Fibroblast of skin of back (primary cell): ENCODE data around the gene MRPL49.
"Not testable (repeated sequence)": the region's sequence is repeated elsewhere in the genome, so short reads cannot be mapped to it uniquely, and the experiment has no call there.

ENCODE experiments used
- DNase-seq: peaks from one replicate; pipeline ENCODE4 v3.0.0-alpha.2; 2013

Gene MRPL49

DNA sequence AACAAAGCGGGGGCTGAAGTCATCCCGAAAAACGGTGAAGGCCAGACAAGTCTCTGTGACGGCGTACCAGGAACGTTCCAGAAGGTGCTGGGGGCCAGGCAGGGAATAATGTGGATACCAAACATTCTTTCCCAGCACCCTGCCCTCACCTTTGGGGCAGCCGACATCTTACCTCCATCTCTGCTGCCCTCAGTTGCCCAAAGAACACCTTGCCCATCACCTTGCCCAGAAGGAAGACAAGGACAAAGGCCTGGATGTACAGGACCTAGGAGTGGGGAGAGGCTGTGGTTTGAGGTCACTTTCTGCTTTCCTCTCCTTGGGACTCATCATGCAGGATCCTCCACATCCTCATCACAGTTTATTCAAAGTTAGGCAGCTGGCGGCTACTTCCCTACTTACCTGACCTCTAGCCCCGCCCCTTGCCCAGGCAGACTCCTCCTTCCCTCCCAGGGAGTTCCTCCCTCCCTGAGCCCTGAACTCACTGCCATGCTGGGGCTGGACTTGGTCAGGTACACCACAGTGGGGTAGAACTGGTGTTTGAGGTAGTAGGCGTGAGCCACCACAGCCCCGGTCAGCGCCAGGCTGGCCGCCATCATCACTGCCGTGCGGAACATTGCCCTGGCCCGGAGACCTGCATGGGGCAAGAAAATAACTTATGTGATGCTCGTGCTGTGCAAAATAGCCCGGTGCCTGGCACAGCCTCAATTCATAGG is 11.0 kb downstream of the MRPL49 start:
- DNase-seq, result no peak

DNA sequence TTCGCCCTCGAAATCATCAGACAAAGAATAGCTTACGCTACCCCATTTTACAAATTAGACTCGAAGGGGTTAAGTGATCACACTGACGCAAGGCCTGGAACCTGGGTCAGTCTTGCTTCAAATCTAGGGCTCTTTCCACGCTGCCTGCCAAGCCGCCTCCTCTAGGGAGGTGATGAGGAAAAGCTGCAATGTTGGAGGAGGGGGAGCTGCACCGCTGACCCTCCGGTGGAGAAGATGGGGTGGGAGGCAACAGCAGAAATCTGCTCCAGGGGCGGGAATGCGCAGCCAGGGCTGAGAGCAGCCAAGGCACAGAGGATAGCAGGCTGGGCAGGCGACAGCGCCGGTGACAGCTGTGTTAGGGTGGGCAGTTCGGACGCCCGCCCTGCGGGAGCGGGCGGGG is 11.6 kb downstream of the MRPL49 start:
- no peak for DNase-seq

DNA sequence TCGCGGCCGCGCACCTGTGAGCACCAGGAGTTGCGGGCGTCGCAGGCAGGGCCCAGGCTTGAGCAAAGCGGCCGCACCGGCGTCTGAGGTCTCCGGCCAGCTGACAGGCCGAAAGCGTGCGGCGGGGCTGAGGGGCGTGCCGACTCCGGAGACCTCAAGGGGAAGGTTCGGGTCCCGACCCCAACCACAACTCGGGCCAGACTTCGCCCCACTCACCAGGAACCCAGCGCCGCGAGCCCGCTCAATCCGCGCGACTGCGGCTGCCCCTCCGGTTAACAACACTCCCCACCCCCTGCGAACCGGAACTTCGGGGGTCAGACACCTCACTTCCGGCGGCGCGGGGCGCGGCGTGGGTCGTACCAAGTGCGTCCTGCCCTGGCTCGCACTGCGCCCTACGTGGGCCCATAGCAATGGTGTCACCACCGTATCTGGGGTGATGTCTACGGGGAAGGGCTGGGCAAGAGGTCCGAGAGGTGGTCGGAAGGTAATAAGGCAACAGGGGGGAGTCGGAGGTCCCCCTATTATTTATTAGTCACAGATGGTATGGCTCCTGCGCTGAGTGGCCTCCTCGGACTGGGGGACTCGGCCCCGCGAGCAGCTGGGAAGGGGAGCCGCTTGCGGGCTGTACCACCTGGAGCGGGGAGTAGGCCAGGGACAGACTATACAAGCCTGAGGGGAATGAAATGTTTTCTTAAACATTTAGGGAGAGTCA is 12.3 kb downstream of the MRPL49 start, which contains the start of gene SYVN1:
TSS of gene SYVN1 (minus strand) at position 280 of the 712 bp plus-strand sequence. CDS start 918 bp downstream, outside the sequence.
- DNase-seq, result peak; percentile 91

DNA sequence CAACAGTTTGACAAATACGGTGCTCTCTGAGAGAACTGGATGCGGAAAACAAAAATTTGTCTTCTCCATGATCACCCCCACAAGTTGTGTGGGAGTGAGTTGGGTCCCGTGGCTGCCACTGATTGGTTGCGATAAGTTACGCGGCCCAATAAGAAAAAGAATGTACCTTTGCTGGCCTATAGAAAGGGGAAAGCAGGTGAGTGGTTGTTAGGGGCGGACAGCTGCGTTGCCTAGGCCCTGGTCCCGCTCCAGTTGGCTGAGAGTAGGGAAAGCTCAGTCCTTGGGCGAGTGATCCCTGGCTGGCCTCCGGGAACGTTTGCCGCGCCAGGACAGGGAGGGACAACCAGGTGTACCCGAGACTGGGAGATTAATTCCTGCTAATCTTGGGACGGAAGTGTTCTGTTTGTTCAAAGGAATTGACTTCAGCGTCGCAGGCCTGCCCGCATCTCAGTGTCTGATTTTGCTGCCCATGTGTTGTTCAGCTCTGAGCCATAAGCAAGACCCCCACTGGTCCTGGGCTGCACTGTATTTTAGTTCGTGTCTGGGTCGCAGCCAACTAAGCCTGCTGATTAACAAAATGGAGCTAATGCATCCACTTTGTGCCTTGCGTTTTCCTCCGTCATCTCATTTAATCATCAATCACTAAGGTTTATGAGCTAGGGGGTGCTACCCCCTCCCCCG is 13.0 kb downstream of the MRPL49 start:
- peak; percentile 97 for DNase-seq

DNA sequence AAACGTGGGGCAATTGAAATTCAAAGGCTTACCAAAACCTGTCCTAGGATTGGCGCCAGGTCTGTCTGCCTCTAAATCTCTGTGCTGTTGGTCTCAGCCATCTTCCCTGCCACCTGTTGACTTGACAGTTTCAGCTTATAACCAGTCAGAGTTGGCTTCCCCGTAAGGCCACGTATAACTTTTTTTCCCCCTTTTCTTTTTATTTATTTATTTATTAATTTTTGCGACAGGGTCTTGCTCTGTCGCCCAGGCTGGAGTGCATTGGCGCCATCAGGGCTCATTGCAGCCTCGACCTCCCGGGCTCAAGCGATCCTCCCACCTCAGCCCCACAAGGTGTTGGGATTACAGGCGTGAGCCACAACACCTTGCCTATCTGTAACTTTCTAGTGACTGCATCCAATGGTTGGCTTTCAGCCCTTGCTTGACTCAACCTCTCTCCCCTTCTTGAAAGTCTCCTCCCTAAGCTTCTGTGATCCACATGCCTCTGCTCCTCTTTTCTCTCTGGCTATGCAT is 13.6 kb downstream of the MRPL49 start:
- no peak for DNase-seq

DNA sequence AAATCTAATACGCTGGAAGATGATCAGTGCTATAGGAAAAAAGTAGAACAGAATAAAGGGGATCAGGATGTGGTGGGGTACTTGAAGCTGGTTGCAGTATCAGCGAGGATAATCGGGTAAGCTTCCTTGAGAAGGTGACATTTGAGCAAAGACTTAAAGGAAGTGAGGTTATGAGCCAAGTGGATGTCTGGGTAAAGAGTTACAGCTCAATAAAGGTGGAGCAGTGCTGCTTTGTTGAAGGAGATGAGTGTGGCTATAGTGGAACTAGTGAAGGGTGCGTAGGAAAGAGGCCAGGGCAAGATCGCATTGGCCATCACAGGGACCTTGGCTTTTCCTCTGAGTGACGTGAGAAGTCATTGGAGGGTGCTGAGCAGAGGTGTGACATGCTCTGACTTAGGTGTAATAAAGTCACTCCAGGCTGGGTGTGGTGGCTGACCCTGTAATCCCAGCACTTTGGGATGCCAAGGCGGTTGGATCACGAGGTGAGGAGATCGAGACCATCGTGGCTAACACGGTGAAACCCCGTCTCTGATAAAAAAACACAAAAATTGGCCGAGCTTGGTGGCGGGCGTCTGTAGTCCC is 14.5 kb downstream of the MRPL49 start:
- no peak for DNase-seq

DNA sequence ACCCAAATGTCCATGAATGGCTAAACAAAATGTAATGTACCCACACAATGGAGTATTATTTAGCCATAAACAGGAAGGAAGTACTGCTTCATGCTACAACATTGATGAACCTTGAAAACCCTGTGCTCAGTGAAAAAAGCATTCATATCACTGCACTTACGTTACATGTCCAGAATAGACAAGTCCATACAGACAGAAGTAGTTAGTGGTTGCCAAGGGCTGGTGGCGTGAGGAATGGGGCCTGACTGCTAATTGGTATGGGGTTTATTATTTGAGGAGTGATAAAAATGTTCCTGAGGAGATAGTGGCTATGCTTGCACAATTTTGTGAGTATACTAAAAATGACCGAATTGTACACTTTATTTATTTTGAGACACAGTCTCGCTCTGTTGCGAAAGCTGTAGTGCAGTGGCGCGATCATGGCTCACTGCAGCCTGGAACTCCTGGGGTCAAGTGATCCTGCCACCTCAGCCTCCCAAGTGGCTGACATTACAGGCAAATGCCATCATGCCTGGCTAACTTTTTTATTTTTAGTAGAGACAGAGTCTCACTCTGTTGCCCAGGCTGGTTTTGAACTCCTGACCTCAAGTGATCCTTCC is 19.9 kb downstream of the MRPL49 start:
- no peak for DNase-seq

DNA sequence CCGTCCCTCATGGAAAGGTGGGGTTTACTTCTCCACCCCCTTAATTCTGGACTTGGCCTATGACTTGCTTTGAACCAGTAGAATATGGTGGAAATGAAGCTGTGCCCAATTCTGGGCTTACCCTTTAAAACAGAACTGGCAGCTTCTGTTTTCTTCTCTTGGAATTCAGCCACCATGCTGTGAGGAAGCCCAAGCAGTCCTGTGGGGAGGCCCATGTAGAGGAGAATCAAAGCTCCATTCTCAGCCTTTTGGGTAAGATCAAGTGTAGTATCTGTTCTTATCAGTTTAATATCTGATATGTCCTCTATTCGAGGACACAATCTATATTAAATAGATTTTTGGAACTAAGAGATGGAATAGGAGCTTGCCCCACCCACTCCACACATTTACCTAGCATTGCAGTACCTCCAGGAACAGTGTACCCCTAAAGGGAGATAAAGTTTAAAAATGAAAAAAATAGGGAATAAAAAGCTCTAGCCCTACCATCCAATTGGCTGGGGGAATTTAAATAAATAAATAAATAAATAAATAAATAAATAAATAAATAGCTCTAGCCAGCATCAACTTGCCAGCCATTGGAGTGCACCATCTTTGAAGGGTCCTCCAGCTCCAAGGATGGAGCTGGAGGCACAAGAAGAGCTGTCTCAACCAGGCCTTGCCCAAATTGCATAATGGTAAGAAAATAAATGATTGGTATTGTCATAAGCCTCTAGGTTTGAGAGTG is 25.4 kb downstream of the MRPL49 start:
- DNase-seq, result no peak

DNA sequence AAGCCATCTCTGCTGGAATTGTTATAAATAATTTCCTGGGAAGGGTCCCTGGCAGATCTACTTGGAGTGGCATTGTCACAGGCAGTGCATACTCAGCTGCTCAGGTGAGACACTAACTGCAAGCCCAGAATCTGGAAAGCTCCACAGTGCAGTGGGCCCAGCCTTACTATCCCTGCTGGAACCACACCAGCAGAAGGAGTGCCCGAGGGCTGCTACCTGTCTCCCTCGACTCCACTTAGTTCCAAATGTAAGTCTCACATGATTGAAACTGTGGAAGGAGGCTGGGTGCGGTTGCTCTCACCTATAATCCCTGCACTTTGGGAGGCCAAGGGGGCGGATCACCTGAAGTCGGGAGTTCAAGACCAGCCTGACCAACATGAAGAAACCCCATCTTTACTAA is 26.5 kb downstream of the MRPL49 start:
- no peak for DNase-seq

DNA sequence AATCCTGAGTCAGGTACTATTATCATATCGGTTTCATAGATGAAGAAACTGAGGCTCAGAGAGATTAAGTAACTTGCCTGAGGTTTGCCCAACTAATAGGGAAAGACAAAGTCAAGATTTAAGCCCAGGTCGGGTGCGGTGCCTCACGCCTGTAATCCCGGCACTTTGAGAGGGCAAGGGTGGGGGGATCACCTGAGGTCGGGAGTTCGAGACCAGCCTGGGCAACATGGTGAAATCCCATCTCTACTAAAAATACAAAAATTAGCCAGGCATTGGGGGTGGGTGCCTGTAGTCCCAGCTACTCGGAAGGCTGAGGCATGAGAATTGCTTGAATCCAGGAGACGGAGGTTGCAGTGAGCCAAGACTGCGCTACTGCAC is 28.0 kb downstream of the MRPL49 start:
- DNase-seq, result not testable (repeated sequence)

DNA sequence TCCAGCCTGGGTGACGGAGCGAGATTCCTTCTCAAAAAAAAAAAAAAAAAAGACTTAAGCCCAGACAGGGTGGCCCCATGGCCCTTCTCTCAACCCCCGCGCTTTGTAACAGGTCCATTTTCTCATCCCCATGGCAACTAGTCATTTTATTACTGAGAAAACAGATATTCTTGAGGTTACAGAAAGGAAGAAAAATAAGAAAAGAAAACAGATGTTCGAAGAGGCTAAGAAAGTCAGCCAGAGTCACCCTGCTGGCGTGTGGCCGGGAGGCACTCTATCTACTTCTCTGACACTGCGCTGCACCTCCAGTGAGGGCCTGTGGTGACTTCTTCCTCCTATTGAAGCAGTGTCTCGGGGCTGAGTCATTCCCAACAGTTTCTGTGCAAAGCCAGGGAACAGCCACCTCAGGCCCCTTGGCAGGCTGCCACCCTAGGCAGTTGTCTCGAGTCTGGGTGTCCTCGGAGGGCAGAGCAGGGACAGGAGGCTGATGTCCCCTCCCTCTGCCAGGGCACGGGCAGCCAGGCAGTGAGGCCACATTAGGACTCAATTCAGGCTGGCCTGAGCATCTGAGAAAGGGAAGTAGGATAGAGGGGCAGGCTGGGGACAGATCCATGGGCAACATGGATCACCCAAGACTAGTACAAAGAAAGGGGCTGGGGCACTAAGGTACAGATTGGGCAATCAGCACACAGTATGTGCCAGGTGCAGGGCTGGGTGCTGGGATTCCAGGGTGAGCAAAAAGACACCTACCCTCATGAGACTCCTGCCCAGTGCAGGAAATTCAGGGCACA is 28.6 kb downstream of the MRPL49 start:
- DNase-seq, result peak; percentile 98

DNA sequence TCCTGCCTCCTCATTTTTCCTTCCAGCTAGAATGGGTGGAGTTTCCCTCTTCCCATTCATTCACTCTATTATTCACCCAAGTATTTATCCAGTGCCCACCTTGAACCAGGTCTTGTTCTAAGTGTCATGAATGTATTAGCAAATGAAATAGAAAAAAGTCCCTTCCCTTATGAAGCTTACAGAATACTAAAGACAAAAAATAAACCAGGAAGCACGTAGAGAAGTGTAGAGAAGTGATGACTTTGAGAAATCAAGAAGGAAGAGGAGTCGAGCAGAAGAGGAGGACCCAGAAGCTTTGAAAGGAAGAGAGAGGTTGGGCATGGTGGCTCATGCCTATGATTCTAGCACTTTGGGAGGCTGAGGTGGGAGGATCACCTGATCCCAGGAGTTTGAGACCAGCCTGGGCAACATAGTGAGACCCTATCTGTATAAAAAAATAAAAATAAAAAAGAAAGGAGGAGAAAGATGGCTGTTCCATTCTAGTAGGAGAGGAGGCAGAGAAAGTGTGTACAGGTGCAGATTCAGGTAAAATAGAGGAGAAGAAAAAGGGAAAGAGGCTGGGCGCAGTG is 29.3 kb downstream of the MRPL49 start:
- no peak for DNase-seq

DNA sequence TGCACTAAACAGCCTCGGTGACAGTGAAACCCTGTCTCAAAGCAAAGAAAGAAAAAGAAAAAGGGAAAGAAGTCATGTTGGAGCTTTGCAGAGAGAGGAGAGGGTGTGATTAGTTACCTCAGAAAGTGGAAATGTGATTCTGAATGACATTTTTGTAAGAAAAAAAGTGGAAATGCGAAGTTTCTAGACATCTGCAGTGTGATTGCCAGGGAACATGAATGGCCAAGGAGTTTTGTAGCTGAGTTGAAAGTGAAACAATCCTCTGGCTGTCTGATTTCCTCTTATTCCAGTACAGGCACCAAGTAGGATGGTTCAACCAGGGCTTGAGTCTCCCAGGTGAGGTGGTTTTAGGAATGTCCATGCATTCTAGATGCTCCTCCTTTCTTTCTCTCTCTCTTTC is 30.0 kb downstream of the MRPL49 start:
- no peak for DNase-seq

DNA sequence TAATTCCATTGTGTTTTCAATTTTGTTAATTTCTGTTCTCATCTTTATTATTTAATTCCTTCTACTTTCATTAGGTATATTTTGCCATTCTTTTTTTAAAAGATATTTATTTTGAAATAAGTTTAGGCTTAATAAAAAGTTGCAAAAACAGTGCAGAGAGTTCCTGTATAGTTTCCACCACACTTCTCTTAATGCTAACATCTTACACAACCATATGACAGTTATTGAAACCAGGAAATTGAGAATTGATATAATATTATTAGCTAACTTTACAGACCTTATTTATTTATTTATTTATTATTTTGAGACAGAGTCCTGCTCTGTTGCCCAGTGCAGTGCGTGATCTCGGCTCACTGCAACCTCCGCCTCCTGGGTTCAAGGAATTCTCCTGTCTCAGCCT is 34.1 kb downstream of the MRPL49 start:
- DNase-seq, result no peak

DNA sequence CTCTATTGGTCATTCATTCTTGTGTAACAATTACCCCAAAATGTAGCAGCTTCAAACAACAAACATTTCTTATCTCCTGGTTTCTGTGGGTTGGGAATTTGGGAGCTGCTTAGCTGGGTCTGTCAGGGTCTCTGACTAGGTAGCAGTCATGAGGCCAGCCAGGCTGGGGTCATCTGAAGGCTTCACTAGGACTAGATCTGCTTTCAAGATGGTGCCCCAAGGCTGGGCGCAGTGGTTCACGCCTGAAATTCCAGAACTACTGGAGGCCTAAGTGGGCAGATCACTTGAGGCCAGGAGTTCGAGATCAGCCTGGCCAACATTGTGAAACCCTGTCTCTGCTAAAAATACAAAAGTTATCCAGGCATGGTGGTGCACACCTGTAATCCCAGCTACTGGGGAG is 34.8 kb downstream of the MRPL49 start:
- no peak for DNase-seq

DNA sequence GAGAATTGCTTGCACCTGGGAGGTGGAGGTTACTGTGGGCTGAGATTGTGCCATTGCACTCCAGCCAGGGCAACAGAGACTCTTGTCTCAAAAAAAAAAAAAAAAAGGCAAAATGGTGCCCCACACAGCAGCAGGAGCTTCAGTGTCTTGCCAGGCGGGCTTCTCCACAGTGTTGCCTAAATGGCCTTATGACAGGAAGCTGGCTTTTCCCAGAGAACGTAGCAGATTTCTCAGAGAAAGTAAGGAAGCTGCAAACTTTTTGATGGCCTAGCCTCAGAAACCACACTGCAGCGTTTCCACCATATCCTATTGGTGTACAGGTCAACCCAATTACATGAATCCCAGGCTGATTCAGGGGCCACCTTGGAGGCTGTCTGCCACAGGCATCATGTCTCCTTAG is 35.2 kb downstream of the MRPL49 start:
- DNase-seq, result no peak

DNA sequence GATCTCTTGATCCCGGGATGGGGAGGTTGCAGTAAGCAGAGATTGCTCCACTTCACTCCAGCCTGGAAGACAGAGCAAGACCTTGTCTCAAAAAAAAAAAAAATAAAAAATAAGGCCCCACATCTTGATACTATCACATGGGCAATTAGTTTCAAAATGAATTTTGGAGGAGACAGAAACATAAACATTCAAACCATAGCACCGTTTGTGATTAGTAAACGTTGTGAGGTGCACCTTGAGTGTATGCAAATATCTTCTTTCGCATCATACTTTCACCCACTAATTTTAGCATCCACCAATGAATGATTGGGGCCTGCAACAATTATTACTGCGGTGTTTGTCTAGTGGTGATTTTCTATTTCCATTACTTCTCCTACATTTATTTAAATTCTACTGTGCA is 36.9 kb downstream of the MRPL49 start:
- no peak for DNase-seq

DNA sequence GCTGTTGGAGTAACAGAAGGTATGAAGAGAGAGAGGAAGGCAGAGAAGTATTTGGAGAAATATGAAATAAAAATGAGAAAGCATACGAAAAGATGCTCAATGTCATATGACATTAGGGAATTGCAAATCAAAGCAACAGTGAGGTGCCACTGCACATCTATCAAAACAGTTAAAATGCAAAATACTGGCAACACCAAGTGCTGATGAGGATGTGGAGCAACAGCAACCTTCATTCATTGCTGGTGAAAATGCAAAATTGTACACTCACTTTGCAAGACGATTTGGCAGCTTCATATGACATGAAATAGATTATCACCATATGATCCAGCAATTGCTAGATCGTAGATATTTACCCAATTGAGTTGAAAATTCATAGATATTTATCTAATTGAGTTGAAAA is 38.5 kb downstream of the MRPL49 start:
- no peak for DNase-seq

DNA sequence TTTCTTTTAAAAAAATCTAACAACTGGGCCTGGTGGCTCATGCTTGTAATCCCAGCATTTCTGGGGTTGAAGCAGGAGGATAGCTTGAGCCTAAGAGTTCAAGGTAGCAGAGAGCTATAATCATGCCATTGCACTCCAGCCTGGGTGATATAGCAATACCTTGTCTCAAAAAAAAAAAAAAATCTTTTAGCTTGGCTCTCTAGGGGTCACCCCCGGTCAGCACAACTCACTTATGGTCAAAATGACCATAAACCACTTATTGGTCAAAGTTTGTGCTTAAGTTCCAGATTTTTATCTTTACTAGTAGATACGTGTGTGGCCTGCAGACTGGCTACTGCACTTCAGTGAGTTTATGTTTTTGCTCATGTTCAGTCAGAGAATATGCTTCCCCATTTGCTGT is 41.6 kb downstream of the MRPL49 start:
- DNase-seq, result no peak

DNA sequence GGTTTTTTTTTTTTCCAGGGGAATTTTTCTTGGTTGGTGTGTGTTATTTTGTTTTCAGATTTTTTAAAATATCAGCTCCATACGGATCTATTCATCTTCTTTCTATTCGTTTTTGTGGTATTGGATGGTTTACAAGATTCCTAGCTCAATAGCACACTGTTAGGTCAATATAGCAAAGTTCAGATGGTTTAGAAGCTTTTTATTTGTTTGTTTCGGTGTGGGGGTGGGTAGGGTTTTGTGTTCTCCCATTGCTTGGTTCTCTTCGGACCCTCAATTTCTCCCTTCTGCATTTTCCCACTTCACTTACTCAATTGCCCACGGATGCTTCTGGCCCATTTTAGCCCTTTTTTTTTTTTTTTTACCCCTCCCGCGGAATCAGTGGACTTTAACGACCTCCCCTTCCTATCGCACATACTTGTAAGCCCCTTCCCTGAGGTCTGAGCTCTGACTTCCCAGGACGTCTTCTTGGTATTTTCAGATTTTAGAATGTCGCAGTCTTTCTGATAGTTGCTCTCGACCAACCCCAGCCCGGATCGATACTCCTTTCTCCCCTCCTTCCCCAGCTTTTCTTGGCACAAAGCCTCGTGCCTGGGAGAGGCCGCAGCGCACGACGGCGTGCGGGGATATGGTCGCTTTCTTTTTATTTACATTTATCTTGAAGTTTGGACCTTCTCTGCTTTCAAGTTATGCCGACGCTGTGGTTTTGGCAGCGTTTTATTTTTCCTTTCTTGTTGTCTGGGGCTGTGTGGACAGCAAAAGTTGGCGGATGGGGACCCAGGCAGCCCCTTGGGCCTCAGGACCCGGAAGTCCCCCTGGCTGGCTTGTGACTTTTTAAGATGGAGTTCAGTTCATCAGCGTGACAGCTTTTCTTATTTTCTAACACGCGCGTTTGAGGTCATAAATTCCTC is 43.5 kb downstream of the MRPL49 start:
- no peak for DNase-seq
